Activated naive CD4-positive, alpha-beta T cell treated with anti-CD3 and anti-CD28 coated beads, Interleukin-2, amount 10 ng/mL, durations not matched to agents 7 days and 5 days (primary cell): Measurements from ENCODE around the gene LIMK2.

Experiments used
- CTCF ChIA-PET: fragments of 350-600 bp; sonication (Branson Sonifier 250); formaldehyde crosslinking; loops from one replicate; lab custom pipeline; 2021; ENCODE audit warnings: antibody characterized with exemption; lab: Charles Lee
- DNase-seq: peaks from one replicate; pipeline ENCODE4 v3.0.0-alpha.2; 2020
- H3K27ac Mint-ChIP-seq: one replicate; pipeline ENCODE4 v1.8.0; 2021; ENCODE audit warnings: mild to moderate bottlenecking, moderate library complexity, mixed read lengths
- H3K27me3 Mint-ChIP-seq: one replicate; pipeline ENCODE4 v1.8.0; 2021; ENCODE audit warnings: mild to moderate bottlenecking, mixed read lengths
- H3K36me3 Mint-ChIP-seq: one replicate; pipeline ENCODE4 v1.8.0; 2021; ENCODE audit warnings: mixed read lengths
- H3K4me1 Mint-ChIP-seq: one replicate; pipeline ENCODE4 v1.8.0; 2021; ENCODE audit warnings: mixed read lengths
- H3K4me3 Mint-ChIP-seq: one replicate; pipeline ENCODE4 v1.8.0; 2021; ENCODE audit warnings: mild to moderate bottlenecking, moderate library complexity, mixed read lengths
- H3K9me3 Mint-ChIP-seq: one replicate; pipeline ENCODE4 v1.8.0; 2021; ENCODE audit warnings: mixed read lengths

Gene LIMK2

DNA sequence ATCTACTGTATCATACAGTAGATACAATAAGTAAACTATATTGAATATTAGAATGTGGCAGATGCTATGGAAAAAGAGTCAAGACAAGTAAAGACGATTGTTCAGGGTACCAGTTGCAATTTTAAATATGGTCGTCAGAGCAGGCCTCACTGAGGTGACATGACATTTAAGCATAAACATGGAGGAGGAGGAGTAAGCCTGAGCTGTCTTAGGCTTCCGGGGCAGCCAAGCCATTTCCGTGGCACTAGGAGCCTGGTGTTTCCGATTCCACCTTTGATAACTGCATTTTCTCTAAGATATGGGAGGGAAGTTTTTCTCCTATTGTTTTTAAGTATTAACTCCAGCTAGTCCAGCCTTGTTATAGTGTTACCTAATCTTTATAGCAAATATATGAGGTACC lies 65.6 kb downstream of the LIMK2 start:
- Mint-ChIP-seq H3K4me1 (peaks cover 67% of the 10 kb centered on the region), H3K27me3 (no peaks in the 10 kb centered on the region), H3K9me3 (no peaks in the 10 kb centered on the region), H3K4me3 (no peak overlapping the region), H3K27ac (peak overlapping the region; percentile 98), H3K36me3 (peaks cover 81% of the 10 kb centered on the region)
- CTCF ChIA-PET = interaction anchor here (1.0 to 2.4 kb wide), 5 partner anchors 13 to 66 kb away, joined by 3 to 10 read pairs (median 4); partner anchors contain the start of genes LIMK2 and PIK3IP1
- DNase-seq = no peak

DNA sequence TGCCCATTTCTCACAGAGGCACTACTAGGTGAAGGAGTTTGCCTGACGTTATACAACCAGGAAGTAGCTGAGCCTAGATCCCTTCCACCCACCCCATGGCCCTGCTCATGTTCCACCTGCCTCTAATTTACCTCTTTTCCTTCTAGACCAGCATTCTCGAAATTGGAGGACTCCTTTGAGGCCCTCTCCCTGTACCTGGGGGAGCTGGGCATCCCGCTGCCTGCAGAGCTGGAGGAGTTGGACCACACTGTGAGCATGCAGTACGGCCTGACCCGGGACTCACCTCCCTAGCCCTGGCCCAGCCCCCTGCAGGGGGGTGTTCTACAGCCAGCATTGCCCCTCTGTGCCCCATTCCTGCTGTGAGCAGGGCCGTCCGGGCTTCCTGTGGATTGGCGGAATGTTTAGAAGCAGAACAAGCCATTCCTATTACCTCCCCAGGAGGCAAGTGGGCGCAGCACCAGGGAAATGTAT lies 66.1 kb downstream of the LIMK2 start:
- peaks cover 66% of the 10 kb centered on the region for H3K4me1 Mint-ChIP-seq
- peak overlapping the region; percentile 98 for H3K27ac Mint-ChIP-seq
- no peaks in the 10 kb centered on the region for H3K27me3 Mint-ChIP-seq
- CTCF ChIA-PET = interaction anchor here (1.0 to 2.4 kb wide), 5 partner anchors 12 to 66 kb away, joined by 3 to 10 read pairs (median 4); partner anchors contain the start of genes LIMK2 and PIK3IP1
- no peak for DNase-seq
- H3K9me3 Mint-ChIP-seq = no peaks in the 10 kb centered on the region
- H3K36me3 Mint-ChIP-seq = peaks cover 82% of the 10 kb centered on the region
- H3K4me3 Mint-ChIP-seq = no peak overlapping the region

DNA sequence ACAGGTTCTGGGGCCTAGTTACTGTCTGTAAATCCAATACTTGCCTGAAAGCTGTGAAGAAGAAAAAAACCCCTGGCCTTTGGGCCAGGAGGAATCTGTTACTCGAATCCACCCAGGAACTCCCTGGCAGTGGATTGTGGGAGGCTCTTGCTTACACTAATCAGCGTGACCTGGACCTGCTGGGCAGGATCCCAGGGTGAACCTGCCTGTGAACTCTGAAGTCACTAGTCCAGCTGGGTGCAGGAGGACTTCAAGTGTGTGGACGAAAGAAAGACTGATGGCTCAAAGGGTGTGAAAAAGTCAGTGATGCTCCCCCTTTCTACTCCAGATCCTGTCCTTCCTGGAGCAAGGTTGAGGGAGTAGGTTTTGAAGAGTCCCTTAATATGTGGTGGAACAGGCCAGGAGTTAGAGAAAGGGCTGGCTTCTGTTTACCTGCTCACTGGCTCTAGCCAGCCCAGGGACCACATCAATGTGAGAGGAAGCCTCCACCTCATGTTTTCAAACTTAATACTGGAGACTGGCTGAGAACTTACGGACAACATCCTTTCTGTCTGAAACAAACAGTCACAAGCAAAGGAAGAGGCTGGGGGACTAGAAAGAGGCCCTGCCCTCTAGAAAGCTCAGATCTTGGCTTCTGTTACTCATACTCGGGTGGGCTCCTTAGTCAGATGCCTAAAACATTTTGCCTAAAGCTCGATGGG lies 66.7 kb downstream of the LIMK2 start:
- peaks cover 72% of the 10 kb centered on the region for H3K4me1 Mint-ChIP-seq

DNA sequence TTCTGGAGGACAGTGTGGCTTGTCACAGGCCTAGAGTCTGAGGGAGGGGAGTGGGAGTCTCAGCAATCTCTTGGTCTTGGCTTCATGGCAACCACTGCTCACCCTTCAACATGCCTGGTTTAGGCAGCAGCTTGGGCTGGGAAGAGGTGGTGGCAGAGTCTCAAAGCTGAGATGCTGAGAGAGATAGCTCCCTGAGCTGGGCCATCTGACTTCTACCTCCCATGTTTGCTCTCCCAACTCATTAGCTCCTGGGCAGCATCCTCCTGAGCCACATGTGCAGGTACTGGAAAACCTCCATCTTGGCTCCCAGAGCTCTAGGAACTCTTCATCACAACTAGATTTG lies 67.2 kb downstream of the LIMK2 start:
- Mint-ChIP-seq H3K27me3 (no peaks in the 10 kb centered on the region), H3K9me3 (no peaks in the 10 kb centered on the region), H3K4me1 (peaks cover 77% of the 10 kb centered on the region), H3K27ac (peak overlapping the region; percentile 98), H3K36me3 (peaks cover 84% of the 10 kb centered on the region), H3K4me3 (peak overlapping the region; percentile 38)
- CTCF ChIA-PET = interaction anchor here (0.7 to 2.4 kb wide), 3 partner anchors 13 to 67 kb away, joined by 3 to 10 read pairs (median 9); partner anchors contain the start of genes LIMK2 and PIK3IP1
- DNase-seq = no peak

More for the DNA sequence above, 66.7 kb downstream of the LIMK2 start:
- H3K36me3 Mint-ChIP-seq = peaks cover 84% of the 10 kb centered on the region
- H3K4me3 Mint-ChIP-seq = peak overlapping the region; percentile 38
- DNase-seq = peak; percentile 77
- no peaks in the 10 kb centered on the region for H3K9me3 Mint-ChIP-seq
- H3K27me3 Mint-ChIP-seq = no peaks in the 10 kb centered on the region
- peak overlapping the region; percentile 98 for H3K27ac Mint-ChIP-seq
- CTCF ChIA-PET = interaction anchor here (1.0 to 2.4 kb wide), 4 partner anchors 12 to 67 kb away, joined by 3 to 10 read pairs (median 6); partner anchors contain the start of genes LIMK2 and PIK3IP1

DNA sequence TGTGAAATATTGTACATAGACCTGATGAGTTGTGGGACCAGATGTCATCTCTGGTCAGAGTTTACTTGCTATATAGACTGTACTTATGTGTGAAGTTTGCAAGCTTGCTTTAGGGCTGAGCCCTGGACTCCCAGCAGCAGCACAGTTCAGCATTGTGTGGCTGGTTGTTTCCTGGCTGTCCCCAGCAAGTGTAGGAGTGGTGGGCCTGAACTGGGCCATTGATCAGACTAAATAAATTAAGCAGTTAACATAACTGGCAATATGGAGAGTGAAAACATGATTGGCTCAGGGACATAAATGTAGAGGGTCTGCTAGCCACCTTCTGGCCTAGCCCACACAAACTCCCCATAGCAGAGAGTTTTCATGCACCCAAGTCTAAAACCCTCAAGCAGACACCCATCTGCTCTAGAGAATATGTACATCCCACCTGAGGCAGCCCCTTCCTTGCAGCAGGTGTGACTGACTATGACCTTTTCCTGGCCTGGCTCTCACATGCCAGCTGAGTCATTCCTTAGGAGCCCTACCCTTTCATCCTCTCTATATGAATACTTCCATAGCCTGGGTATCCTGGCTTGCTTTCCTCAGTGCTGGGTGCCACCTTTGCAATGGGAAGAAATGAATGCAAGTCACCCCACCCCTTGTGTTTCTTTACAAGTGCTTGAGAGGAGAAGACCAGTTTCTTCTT lies 67.9 kb downstream of the LIMK2 start:
- Mint-ChIP-seq H3K27ac (peak overlapping the region; percentile 98), H3K9me3 (no peaks in the 10 kb centered on the region), H3K36me3 (peaks cover 86% of the 10 kb centered on the region), H3K4me3 (peak overlapping the region; percentile 36), H3K27me3 (no peaks in the 10 kb centered on the region), H3K4me1 (peaks cover 84% of the 10 kb centered on the region)
- CTCF ChIA-PET = interaction anchor here (0.7 to 2.4 kb wide), 4 partner anchors 12 to 68 kb away, joined by 3 to 10 read pairs (median 6); partner anchors contain the start of genes LIMK2 and PIK3IP1
- DNase-seq = no peak

DNA sequence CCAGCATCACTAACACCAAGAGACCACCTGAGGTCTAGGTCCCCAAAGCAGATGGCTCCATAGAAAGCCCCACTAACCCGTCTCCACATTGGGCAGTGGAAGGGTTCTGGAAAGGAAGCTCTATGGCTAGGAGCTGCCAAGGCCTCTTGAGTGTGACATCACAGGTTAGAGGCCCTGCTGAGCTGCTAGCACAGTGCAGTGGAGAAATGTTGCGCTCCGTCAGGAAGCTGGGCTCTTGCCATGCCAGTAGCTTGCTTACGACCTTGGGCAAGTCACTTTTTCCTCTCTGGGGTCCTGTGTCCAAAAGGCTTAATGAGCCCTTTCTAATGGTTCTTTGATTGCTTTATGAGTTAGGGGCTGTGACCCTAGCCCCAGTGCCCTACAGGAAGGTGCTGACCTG lies 69.6 kb downstream of the LIMK2 start:
- no peaks in the 10 kb centered on the region for H3K27me3 Mint-ChIP-seq
- CTCF ChIA-PET = interaction anchor here (0.7 to 2.5 kb wide), 3 partner anchors 9 to 11 kb away, joined by 3 to 12 read pairs (median 4); partner anchors contain the start of gene PIK3IP1
- H3K4me1 Mint-ChIP-seq = peaks cover 93% of the 10 kb centered on the region
- peak overlapping the region; percentile 98 for H3K27ac Mint-ChIP-seq
- peaks cover 90% of the 10 kb centered on the region for H3K36me3 Mint-ChIP-seq
- DNase-seq = no peak
- H3K9me3 Mint-ChIP-seq = no peaks in the 10 kb centered on the region
- no peak overlapping the region for H3K4me3 Mint-ChIP-seq

DNA sequence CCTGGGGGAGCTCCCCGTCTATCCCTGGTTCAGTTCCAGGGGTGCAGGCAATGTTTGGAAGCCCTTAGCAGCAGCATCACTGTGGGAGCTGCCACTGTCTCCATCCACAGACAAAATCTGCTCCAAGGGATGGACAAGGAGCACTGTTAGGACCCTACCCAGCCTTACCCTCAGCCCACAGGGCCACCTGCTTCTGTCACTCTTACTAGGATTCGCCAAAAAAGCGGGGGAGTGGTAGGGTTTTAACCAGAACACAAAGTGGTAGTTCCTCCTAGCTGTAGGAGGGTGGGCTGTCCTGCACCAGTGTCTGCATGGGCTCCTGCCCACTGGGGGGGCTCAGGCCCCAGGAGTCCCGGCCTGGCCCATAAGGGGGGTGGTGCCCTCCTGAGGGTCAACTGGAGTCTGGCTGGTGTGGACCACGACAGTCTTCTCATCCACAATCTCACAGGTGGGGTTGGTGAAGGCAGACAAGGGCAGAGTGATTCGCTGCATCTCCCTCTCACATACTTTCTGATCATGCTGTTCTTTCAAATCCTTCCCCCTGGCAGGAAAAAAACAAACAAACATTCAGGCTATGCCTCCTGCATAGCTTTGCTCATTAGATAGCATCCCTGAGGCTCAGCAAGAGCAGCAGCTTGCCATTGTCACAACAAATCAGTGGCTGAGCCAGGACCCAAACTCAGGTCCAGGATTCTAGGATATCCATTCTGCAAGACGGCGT lies 70.8 kb downstream of the LIMK2 start:
- Mint-ChIP-seq H3K4me3 (no peak overlapping the region), H3K27me3 (no peaks in the 10 kb centered on the region), H3K27ac (peak overlapping the region; percentile 99), H3K36me3 (peaks cover 86% of the 10 kb centered on the region), H3K9me3 (no peaks in the 10 kb centered on the region), H3K4me1 (peaks cover 94% of the 10 kb centered on the region)
- CTCF ChIA-PET = interaction anchor here (0.6 to 2.5 kb wide), 3 partner anchors 9 to 35 kb away, joined by 3 to 12 read pairs (median 4); partner anchors contain the start of gene PIK3IP1
- DNase-seq = no peak

DNA sequence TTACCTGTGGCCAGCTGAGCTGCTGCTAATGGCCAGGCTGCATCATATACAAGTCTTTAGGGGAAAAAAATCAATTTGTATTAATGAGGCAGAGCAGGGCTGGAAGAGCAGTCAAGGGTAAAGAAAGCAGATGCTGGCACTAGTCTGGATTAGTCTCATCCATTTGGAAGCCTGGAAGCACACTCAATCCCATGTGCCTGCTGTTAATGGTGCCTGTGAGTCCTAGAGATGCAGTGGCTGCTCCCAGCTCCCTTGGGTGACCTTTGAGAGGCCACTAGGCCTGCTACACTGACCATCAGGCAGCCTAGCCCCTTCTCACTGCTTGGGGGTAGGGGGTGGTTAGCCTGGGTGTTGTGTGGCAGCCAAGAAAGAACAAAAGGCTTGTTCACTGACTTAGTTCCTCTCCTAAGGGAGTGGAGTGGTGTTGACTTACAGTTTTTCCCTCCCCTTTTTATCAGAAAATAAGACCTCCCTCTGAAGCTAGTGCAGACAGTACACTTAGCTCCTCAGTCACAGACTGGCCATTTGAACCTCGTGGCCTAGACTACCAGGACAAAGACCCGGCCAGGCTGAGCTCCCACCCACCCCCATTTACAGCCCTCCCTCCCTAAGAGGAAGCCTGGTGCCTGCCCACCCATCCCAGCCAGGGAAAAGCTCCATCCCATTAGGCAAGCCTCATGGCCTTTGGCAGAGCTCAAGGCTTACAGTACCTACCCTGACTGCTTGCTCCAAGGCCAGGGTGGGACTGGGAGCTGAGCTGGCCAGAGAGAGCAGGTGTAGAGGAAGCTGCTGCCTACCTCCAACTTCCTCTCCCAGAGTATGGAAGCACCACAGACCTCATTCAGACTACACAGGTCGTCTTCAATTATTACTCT lies 72.4 kb downstream of the LIMK2 start:
- Mint-ChIP-seq H3K27ac (peak overlapping the region; percentile 99), H3K27me3 (no peaks in the 10 kb centered on the region), H3K4me3 (peak overlapping the region; percentile 52), H3K36me3 (peaks cover 85% of the 10 kb centered on the region), H3K9me3 (no peaks in the 10 kb centered on the region), H3K4me1 (peaks cover 94% of the 10 kb centered on the region)
- no peak for DNase-seq
- CTCF ChIA-PET = interaction anchor here (1.0 to 2.6 kb wide), 3 partner anchors 12 to 72 kb away, joined by 3 to 19 read pairs (median 11); partner anchors contain the start of gene LIMK2

DNA sequence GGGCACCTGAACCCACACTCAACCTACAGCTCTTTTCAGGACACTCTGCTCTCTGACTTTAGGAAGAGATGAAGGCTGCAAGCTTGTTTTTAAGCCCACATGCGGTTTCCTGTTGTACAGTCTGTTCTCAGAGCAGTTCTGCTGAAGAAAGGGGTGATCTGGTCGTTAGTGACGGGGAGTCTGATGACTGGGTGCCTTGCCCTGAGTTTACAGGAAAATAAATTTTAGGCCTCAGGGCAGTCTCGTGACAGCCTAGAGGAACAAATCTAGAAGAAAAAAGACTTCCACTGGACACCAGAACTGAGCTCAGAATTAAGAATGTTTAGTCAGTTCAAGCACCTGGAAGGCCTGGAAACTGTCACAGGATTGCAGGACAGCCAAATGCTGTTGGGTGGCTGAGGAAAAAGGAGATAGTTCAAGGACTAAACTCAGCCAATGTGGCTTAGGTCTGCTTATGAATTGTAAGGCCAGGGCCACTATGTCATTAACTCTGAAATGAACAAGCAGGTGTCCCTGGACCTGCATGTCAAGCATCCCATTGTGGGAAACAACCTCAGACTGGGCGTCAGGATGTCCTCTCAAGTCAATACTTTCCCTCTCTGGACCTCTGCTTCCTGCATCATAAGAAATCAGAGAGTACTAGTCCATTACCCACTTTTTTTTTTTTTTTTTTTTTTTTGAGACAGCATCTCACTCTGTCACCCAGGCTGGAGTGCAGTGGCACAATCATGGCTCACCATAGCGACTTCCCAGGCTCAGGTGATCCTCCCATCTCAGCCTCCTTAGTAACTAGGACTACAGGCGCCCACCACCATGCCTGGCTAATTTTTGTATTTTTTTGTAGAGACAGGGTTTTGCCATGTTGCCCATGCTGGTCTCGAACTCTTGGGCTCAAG lies 74.5 kb downstream of the LIMK2 start:
- Mint-ChIP-seq H3K36me3 (peaks cover 76% of the 10 kb centered on the region), H3K9me3 (no peaks in the 10 kb centered on the region), H3K4me3 (peak overlapping the region; percentile 99), H3K27me3 (no peaks in the 10 kb centered on the region), H3K27ac (peak overlapping the region; percentile 99), H3K4me1 (peaks cover 81% of the 10 kb centered on the region)
- CTCF ChIA-PET = interaction anchor here (0.8 to 2.6 kb wide), 5 partner anchors 10 to 179 kb away, joined by 3 to 19 read pairs (median 4); partner anchors contain the start of genes LIMK2 and SELENOM
- peak; percentile 75 for DNase-seq

DNA sequence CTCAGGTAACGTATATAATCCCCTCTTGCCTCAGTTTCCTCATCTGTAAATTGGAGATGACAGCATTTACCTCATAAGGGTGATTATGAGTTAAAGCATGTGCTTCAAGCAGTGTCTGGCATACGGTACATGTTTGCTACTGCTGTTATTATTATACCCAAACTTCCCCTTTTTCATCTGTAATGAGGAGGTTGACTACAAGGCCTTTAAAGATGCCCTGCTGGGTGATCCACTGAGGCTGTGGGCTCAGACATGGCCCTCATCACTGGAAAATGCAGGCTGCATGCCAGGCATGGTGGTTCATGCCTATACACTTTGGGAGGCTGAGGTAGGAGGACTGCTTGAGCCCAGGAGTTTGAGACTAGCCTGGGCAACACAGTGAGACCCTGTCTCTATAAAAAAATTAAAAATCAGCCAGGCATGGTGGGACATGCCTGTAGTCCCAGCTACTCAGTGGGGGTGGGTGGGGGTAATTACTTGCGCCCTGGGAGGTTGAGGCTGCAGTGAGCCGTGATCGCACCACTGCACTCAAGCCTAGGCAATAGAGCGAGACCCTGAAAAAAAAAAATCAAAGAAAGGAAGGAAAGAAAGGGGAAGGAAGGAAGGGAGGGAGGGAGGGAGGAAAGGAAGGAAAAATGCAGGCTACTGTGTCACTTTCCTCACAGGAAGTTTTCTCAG lies 75.9 kb downstream of the LIMK2 start:
- peaks cover 4% of the 10 kb centered on the region for H3K27me3 Mint-ChIP-seq
- no peak for DNase-seq
- H3K27ac Mint-ChIP-seq = peak overlapping the region; percentile 99
- H3K4me3 Mint-ChIP-seq = peak overlapping the region; percentile 99
- H3K4me1 Mint-ChIP-seq = peaks cover 78% of the 10 kb centered on the region
- peaks cover 74% of the 10 kb centered on the region for H3K36me3 Mint-ChIP-seq
- H3K9me3 Mint-ChIP-seq = no peaks in the 10 kb centered on the region
- CTCF ChIA-PET = interaction anchor here (0.9 to 1.5 kb wide), 3 partner anchors 20 to 180 kb away, joined by 3 read pairs; partner anchors contain the start of gene SELENOM

DNA sequence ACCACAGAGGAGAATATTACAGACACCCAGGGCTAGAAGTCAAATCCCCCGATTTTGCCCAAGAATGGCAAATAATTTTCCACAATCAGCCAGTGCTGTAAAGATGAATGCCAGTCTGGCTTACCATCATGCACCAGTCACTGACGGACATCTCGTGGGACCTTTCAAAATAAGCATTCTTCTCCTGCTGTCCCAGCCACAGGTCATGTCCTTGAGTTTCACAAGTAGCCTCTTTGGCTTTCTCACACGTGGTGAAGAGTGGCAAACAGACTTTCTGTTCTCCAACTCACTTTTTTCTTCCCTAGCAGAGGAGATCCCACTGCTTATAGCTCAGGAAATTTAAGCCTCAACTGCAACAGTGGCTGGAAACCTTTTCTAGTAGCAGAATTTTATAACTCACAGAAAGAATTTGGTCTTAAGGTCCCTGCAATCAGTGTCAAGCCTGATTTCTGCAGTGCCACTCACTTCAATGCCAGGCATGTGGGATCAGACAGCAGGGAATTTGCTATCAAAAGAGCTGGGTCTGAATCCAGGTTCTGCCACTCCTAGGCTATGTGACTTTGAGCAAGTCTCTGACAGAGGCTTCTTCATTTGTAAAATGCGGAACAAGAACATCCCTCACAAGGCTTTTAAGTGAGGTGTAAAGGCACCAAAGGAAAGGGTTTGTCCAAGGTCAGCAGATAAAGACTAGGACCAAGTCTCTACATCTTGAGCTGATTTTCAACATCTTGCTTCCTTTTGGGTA lies 76.6 kb downstream of the LIMK2 start:
- Mint-ChIP-seq H3K9me3 (no peaks in the 10 kb centered on the region), H3K4me3 (peak overlapping the region; percentile 99), H3K27ac (peak overlapping the region; percentile 99), H3K4me1 (peaks cover 77% of the 10 kb centered on the region), H3K36me3 (peaks cover 69% of the 10 kb centered on the region), H3K27me3 (peaks cover 4% of the 10 kb centered on the region)
- CTCF ChIA-PET = interaction anchor here (0.9 to 5.2 kb wide), 6 partner anchors 9 to 181 kb away, joined by 3 to 29 read pairs (median 4); partner anchors contain the start of gene SELENOM
- no peak for DNase-seq
